DLD1 (cell line): ENCODE data around the gene BEAN1.
"Not testable (repeated sequence)": the region's sequence is repeated elsewhere in the genome, so short reads cannot be mapped to it uniquely, and the experiment has no call there.

Source experiments
- in situ Hi-C: cut with HindIII; loops from 2 replicates; pipeline ENCODE4 v1.10.0; 2017; ENCODE audit warnings: low sequenced_read_pairs

BEAN1 gene

DNA sequence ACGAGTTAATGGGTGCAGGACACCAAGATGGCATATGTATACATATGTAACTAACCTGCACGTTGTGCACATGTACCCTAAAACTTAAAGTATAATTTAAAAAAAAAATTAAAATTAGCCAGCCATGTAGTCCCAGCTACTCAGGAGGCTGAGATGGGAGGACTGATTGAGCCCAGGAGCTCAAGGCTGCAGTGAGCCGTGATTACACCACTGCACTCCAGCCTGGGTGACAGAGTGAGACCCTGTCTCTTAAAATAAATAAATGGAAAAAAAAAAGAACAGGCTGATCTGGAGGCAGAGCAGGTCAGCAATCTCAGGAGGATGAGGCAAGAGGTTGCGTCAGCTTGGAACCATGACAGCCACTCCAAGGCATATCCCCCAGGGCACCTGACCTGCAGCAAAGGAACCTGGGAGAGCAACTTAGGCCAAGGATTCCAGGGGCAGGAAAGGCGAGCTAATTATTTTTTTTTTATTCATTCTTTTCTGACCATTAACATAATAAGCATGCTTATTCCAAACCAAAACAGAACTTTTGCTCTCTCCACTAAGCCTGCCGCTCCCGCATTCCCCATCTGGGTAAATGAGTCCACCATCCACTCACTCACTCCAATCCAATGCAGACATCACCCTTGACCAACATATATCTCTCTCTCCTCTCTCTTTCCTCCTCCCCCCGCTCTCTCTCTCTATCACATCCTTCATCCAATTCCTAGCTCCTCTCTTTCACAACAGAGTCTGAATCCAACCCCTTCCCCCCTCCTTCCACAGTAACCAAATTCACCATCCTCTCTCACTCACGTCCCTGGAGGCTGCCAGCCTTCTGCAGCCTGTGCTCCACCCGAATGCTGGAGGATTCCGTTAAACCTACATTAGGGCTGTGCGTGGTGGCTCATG lies 75.2 kb downstream of the BEAN1 start:
- in situ Hi-C loops: no loop called here

DNA sequence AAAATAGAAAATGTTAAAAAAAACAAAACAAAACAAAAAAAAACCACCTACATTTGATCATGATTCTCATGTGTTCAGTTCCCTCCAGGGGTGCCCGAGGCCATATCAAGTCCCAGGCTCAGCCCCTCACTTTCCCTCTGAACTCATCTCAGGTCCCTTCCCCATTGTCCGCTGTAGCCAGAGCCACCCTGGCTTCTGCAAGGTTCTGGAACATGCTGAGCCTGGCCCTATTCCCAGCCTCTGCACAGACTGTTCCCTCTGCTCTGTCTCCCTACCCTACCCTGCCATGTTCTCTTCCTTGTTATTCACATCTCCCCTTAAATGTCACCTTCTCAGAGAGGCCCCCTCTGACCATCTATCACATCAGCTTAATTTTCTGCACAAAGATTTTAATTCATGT lies 75.9 kb downstream of the BEAN1 start:
- in situ Hi-C loops: no loop called here

DNA sequence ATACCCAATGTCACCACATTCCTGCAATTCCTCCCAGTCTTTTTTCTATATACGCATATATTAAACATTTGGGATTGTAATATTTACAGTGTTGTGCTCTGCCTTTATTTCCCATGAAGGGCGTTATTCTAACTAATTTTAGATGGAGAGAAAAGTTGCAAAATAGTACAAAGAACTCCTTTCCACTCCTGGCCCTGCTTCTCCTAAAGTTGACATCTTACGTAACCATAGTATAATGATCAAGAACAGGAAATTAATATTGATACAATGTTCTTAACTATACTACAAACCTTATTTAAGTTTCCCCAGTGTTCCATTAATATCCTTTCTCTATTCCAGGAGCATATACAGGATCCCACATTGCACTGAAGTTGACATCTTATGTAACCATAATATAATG lies 76.5 kb downstream of the BEAN1 start:
- in situ Hi-C loops: no loop called here

DNA sequence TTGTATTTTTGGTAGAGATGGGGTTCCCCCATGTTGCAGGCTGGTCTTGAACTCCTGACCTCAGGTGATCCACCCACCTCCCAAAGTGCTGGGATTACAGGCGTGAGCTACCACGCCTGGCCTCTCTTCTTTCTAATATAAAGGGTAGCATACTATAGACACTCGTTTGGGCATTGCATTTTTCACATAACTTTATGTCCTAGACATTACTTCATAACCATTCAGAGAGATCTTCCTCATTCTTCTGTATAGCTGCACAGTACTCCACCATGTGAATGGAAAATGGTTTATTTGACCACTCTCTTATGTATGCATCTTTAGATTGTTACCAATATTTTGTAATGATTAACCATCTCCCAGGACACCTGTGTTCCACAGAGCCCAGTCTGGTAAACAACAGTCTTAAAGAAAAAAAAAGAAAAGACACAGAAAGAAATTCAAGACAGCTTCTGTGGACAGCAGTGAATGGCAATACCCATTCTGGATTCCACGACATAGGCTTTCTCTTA lies 80.7 kb downstream of the BEAN1 start:
- in situ Hi-C loops: no loop called here

DNA sequence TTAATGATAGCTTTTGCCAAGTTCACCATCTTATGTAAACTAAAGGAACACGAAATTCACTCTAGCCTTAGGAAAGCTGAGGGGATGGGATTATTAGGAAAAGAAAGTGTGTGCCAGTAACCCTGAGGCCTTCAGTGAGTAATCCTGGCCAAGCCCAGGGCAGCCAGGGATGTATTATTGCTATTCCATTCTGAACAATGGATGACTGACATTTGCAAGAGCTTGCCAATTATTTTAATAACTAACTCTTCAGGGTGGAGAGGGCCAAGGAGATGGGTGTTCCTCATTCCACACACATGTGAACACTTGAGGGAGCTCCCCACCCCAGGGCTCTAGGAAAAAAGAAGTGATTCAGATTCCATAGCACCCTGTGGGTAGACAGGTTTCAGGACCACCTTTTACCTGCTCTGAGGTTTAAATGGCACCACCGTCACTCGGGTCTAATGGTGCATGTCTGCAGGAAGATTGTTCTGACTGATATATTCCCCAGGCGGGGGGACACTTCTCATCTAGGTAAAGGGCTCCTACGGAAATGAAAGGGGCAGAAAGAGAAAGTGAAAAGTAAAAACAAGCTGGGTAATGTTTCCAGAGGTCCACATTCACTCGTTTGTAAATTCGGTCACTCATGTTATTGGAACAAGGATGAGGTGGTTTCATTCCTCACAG lies 81.3 kb downstream of the BEAN1 start:
- in situ Hi-C loops: no loop called here

DNA sequence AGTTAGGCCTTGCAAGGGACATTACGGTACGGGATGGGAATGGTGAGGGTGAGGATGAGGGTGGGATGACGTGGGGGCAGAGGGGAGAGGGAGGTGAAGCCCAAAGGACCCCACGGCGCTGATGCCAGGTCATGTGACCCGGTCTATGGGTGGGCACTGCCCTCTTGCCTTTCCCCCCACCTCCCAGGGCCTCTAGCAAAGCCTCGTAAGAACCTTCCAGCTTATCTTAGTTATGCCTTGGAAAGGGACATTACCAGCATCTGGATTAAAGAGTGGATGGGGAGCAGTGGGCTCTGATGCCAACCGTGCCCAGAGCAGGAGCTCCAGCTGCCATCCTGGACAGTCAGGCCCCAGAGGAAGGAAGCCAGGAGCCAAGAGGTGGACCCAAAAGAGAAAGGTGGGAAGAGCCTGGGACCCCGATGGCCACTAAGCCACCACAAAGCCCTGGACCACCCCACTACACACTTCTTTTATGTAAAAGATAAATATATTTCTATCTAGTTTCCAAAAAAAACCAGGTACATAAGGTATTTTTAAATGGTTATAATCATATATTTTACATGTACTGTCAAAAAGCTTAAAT lies 81.9 kb downstream of the BEAN1 start:
- in situ Hi-C loops: no loop called here

DNA sequence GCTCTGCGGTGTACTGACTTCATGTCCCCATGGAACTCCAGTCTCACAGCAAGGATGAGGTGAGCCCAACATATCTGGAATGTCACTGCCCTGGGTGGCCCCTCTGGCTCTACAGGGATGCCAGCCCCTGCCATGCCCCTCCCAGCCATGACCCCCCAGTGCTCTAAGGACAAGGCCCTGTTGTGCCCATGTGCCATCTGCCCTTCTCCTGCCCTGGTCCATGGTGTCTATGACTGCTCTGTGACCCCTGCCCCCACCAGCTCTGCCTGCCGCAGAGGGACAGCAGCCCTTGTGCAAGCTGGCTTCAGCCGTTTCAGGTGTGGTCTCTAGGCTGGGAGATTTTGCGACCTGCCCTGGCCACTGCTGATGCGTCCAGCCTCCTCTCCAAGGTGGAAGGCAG lies 82.5 kb downstream of the BEAN1 start:
- in situ Hi-C loops: no loop called here

DNA sequence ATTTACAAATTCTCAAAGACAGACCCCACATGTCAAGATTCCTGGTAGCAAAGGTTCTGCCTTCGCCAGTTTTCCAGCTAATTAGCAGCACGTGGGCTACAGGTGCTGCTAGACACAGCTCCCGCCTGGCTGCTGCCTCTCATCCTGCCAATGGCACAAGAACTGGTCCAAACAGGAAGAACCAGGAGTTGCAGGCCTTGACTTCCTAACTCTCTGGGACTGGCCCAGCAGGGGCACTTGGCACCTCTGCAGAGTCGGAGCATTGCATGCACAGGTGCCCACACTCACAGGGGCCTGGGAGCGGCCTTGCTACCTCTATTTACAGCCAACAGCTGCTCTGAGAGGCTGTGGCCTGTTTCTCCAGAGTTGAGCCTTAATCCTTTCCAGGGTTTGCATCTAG lies 83.2 kb downstream of the BEAN1 start:
- in situ Hi-C loops: no loop called here

DNA sequence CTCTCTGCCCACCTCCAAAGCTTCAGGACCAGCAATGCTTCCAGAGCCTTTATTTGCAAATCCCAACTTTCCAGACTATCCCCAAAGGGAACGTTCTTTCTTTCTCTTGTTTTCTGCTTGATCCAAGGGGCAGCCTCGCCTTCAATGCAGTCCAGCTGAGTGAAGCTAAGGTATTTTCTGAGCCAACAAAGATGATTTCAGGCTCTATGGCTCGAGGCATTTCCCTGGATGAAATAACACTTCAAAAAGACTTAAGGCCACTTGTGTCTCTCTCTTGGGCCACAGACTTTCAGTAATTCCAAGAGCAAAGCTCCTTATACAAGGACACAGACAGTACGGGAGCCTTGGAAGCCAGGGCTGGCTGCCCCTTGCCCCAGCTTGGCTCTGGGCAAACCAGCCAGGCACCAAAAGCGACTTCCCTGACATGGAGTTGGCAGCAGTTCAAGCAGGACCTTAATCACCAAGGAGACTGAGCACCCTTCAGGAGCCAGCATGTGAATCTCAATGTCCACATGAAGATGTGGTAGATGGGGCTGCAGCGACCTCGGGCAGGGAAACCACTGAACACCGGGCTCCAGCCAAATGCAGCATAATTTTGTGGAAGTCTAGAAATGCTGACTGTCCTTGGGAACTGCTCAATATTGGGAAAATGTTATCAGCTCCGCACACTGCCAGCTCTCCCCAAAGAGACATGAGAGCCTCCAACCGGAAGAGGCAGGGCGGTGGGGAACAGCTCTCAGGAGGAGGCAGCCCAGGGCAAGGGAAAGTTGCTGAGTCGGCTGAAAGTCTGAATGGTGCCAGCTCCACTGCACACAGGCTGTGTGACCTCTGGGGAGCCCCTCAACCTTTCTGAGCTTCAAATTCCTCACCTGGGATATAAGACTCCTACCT lies 83.9 kb downstream of the BEAN1 start:
- in situ Hi-C loops: no loop called here

DNA sequence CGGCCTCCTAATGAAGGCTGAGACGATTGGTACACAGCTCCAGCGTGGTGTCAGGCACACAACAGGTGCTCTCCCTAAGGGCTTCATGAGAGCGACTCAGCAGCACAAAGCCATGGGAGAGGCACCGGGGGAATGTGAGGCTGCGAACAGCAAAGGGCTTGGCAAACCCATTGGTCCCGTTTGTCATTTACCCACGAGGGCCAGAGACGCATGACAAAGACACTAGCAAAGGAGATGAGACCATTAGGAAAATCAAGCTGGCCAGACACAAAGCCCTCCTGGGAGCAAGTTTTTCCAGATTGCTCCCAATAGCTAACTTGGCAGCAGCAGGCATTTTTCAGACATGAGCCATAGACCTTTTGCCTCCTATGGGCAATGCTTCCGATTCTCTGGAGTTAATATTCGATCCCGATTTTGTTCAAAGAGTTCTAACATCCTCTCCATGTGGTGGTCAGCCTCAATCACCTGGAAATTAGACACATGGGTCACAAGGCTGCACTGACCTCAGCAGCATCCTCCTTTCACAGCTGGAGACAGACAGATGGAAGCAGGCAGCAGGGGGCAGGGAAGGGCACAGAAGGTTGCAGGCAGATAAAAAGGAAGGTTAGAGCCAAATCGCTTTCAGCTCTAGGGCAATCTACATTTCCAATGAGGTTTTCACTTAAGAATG lies 84.6 kb downstream of the BEAN1 start:
- in situ Hi-C loops: no loop called here

DNA sequence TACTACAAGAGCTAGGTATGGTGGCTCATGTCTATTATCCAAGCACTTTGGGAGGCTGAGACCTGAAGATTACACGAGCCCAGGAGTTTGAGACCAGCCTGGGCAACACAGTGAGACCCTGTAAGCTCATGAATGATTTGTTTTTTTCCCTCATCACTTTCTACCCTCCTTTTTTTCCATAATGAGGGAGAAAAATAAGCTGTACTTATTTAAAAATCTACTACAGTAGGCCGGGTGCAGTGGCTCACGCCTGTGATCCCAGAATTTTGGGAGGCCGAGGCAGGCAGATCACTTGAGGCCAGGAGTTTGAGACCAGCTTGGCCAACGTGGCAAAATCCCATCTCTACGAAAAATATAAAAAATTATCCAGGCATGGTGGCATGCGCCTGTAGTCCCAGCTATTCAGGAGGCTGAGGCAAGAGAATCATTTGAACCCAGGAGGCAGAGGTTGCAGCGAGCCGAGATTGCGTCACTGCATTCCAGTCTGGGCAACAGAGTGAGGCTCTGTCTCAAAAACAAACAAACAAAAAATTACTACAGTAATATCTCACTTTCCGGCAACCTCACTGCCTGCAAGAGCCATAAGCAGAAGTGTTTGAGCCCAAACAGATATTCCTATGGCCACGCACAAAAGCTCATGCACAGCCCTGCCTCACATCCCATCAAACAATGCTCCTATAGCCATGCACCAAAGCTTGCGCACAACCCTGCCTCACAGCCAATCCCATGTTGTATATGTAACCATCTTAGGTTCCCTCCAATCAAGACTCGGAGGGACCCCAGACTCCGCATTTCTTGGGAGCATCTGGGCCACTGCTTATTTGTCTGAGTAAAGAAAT lies 85.4 kb downstream of the BEAN1 start:
- in situ Hi-C loops: no loop called here

DNA sequence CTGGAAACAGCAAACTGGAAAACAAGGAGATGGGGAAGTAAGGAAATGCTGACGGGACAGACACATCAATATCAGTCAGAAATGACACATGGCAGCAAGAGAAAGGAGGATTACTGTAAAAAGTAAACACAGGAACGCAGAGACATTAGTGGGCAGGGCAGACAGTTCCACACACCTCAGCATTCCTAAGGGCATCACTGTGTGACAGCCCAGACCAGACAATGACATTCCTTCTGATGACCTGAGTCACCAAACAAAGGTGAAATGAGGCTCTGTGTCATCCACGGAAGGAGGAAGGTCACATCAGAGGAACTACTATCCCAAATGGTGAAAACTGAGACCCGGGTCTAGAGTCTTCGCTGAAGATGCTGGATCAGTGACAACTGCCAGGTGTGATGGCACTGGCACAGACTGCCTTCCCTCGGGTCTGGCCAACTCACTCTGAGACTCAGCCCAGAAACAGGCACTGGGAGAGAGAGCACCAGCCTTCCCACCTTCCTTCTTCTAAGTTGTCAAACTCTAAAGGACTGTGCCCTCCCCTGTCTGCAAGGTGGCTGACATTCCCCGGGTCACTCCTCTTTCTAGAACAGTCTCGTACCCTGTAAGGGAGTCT lies 86.1 kb downstream of the BEAN1 start:
- in situ Hi-C loops: no loop called here

DNA sequence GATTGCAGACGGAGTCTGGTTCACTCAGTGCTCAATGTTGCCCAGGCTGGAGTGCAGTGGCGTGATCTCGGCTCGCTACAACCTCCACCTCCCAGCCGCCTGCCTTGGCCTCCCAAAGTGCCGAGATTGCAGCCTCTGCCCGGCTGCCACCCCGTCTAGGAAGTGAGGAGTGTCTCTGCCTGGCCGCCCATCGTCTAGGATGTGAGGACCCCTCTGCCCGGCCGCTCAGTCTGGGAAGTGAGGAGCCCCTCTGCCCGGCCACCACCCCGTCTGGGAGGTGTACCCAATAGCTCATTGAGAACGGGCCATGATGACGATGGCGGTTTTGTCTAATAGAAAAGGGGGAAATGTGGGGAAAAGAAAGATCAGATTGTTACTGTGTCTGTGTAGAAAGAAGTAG lies 87.3 kb downstream of the BEAN1 start:
- in situ Hi-C loops: not testable (repeated sequence)

DNA sequence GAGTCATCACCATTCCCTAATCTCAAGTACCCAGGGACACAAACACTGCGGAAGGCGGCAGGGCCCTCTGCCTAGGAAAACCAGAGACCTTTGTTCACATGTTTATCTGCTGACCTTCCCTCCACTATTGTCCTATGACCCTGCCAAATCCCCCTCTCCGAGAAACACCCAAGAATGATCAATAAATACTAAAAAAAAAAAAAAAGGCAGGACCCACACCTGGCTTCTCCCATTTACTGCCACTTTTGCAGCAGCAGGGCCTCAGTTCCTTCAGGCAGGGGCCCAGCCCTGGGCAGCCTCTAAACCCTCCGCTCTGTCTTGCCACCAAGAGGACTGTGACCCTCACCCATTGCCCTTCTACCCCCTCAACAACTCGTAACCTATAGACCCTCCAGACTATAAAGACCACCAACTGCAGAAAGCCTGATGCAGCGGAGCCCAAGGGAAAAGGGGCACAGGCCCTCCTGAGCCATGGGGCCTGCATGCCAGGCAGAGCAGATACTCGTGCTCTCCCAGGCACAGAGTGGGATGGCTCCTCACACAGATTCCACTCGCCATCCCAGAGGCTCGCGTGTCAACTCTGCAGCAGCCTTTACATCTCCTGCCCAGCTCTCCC lies 88.0 kb downstream of the BEAN1 start:
- in situ Hi-C loops: not testable (repeated sequence)

DNA sequence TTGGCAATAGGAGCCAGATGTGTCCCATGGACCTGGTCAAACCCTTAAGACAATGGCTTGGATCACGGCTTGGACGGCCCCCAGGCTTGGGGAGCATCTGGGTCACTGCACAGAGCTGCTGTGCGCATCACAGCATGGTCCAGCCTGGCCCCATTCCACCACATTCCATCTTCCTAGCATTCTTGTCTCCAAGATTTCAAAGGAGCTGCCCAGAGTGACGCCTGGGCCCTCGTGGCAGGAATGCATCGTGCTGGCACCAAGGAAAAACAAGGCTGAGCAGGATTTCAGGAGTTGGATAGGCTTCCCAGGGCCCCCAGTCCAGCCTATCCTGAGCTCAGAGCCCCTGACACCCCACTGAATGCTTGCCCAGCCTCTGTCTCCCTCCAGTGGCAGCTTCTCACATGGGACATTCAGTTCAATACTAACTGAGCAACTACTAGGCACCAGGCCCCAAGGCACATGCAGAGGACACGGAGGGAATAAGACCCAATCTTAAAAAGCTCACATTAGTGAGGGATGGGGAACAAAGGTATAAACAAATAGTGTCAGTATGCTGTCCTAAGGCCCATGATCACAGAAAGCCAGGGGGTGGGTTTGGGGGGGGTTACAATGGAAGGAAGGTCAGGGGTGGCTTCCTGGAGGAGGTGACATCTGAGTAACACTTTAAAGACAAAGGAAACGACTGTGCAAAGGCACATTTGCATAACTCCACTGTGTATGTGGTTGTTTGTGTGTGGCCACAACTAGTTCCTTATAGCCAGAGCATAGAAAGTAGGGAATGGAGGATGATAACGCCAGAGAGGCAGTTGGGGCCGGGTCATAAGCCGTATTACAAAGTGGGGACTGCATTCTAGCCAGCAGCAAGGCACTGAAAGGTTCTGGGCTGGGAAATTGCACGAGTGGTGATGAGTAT lies 88.8 kb downstream of the BEAN1 start:
- in situ Hi-C loops: no loop called here

DNA sequence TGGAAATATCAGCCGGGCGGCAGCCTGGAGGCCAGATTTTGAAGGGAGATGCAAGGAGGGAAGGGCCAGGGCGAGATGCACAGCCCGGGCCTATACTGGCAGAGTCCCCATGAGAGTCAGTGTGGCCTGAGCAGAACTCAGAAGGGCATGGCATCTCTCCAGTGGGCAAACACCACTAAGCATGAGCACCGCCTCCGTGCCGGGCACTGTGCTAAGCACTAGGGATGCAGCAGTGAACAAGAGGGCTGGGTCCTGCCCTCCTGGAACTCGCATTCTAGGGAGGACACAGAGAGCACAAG lies 89.4 kb downstream of the BEAN1 start:
- in situ Hi-C loops: no loop called here

DNA sequence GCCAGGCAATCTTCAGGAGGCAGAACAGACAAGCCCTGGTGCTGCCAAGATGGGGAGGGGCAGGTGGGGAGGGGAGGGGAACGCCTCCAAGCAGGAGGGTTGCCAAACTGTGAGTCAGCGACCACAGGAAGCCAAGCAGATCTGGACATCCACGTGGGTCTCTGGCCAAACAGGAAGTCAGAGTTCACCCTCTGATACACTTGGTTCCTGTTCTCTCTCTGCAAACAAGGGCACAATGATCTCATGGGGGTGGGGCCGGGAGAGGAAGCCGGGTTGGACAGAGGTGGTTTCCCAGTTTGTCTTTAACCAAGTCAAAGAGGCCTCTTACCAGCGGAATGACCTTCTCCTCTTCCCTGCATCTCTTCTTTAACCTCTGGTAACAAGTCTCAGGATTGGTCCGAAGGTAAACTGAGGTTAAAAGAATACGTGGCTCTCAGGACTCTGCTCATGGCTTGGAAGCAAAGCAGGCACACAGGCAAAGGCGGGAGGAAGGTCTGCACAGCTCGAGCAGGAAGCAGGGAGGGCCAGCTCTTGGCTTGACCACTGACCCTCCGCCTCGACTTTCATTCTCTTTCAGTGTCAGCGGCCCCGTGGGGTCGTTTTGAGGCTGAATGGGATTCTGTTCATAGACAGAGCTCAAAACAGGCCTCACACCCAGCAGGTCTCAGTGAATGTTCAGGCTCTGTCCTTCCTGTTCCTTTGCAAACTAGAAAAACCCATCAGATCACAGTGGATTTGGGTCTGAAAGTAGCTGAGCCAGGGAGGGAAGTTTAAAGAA lies 89.9 kb downstream of the BEAN1 start:
- in situ Hi-C loops: no loop called here
